Right cardiac atrium (tissue), 5 donors: Measurements from ENCODE around the gene SLC47A2. TPM values are rescaled to one million over a fixed set of nuclear protein-coding genes. Genes with fewer than 3 reads are reported as not detected.
"Not testable (repeated sequence)": the region's sequence is repeated elsewhere in the genome, so short reads cannot be mapped to it uniquely, and the experiment has no call there.

ENCODE experiments used
- ATAC-seq, 2 donors: fragments of 200-7000 bp; cut with Tn5 transposase; one replicate each; pipeline versions ENCODE4 v1.8.0 to v1.9.1; 2020; ENCODE audit warnings: moderate library complexity in 2 of 2, mild to moderate bottlenecking in 1 of 2
- DNase-seq, 3 donors: peaks; one replicate each; pipeline ENCODE4 v3.0.0-alpha.2; 2020
- H3K27ac ChIP-seq: one replicate; pipeline ENCODE4 v1.5.1; 2013; ENCODE audit warnings: mild to moderate bottlenecking, low read length, control low read depth, moderate library complexity
- H3K27me3 ChIP-seq: one replicate; pipeline ENCODE4 v1.6.1; 2013; ENCODE audit not compliant: control insufficient read depth, insufficient read depth
- H3K4me1 ChIP-seq: one replicate; pipeline ENCODE4 v1.6.1; 2013; ENCODE audit warnings: low read length; ENCODE audit not compliant: control insufficient read depth, insufficient read depth
- H3K4me3 ChIP-seq: one replicate; pipeline ENCODE4 v1.5.1; 2013; ENCODE audit warnings: low read length, control low read depth
- H3K9me3 ChIP-seq: one replicate; pipeline ENCODE4 v1.6.1; 2013; ENCODE audit warnings: low read length; ENCODE audit not compliant: control insufficient read depth
- WGBS: extraction: QIAGEN DNeasy Blood & Tissue Kit; methylation state at CpG from one replicate; pipeline ENCODE4 v1.1.7; 2013; 5-methylcytosine and 5-hydroxymethylcytosine counted together
- intact Hi-C, 4 donors: fragments of 100-400 bp; cut with DNase I; formaldehyde crosslinking; loops; one replicate each; pipeline versions ENCODE4 v1.11.0 to v1.14.0; 2022 to 2023
- polyA plus RNA-seq: library from polyadenylated mRNA; stranded (reverse); fragments of 200-250 nt; gene quantifications from one replicate; pipeline ENCODE4 v1.2.3, GENCODE V29; 2013
- total RNA-seq, 4 donors: library from RNA; stranded (reverse); fragmentation: NEBNext Ultra II Directional; extraction: Animal tissue kit (Norgen Biotek cat#: 25700); gene quantifications; one replicate each; pipeline ENCODE4 v1.2.1, GENCODE V29; 2021
- donor health status: healthy with polysubstance abuse.
- donor health status: DM: no; HTN: yes; CAD: no.
- donor health status: DM: no; HTN: no; CAD: no.
- donor health status: DM: no; HTN: yes; CAD: no; lungs with severe emphysema.
- donor health status: DM: yes; HTN: yes; CAD: no.

Gene SLC47A2
- total and polyA plus RNA-seq, 5 donors: not detected

DNA sequence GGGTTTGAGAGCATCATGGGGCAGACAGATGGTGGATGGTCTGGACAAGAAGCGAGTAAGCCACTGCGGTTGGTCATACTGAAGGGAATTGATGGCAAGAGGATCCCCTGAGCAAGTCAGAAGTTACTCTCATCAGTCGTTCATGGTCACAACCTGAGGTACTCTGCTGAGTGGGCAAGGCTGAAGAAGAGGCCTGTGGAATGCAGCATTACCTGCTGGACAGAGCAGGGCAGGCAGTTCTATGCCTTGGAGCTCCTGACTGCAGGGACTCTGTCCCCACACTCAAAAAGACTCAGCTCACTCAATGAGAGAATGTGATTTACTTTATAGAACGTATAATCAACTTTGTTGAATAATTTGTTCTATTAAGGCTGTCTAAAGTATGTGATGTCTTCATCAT, 39.5 kb downstream of the SLC47A2 start:
- WGBS: 94% methylated on average over 4 of the region's 4 CpGs
- Histone ChIP-seq H3K9me3 (no peaks in the 10 kb centered on the region), H3K4me3 (no peak overlapping the region), H3K27me3 (no peaks in the 10 kb centered on the region), H3K27ac (no peak overlapping the region), H3K4me1 (no peaks in the 10 kb centered on the region)
- DNase-seq: no peak
- intact Hi-C loops: loop anchor here in 1 of 4 donors (10.0 kb wide), 1 partner anchor 68 kb away; the partner anchor contains the start of gene ALDH3A1
- no peak for ATAC-seq

DNA sequence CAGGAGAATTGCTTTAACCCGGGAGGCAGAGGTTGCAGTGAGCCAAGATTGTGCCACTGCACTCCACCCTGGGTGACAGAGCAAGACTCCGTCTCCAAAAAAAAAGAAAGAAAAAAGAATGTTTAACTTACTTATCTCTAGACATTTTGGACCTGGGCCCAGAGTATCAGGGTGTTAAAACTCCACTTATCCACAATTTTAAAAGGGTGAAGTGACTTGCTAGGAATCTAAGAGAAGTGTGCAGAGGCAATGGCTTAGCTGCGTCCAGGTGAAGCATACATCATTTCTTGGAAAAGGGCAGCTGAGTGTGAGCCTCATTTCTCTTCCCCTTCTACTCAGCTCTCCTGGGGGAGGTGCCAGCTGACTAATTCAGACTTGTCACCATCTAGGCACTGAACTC, 42.8 kb downstream of the SLC47A2 start:
- no peak overlapping the region for H3K27ac ChIP-seq
- no peaks in the 10 kb centered on the region for H3K9me3 ChIP-seq
- H3K4me1 ChIP-seq: no peaks in the 10 kb centered on the region
- WGBS: 67% methylated on average over 3 of the region's 3 CpGs
- intact Hi-C loops: loop anchor here in 1 of 4 donors (10.0 kb wide), 1 partner anchor 71 kb away; the partner anchor contains the start of gene ALDH3A1
- no peak for DNase-seq
- H3K27me3 ChIP-seq: no peaks in the 10 kb centered on the region
- no peak overlapping the region for H3K4me3 ChIP-seq
- ATAC-seq: peak in 1 of 2 donors; percentile 36

GRCh38 chr17:19672009-19672750, 44.2 kb downstream of the SLC47A2 start:
- intact Hi-C loops: loop anchor here in 1 of 4 donors (10.0 kb wide), 1 partner anchor 73 kb away; the partner anchor contains the start of gene ALDH3A1
- WGBS: 50% methylated on average over 5 of the region's 5 CpGs
- no peaks in the 10 kb centered on the region for H3K4me1 ChIP-seq
- peak overlapping the region; percentile 11 for H3K27ac ChIP-seq
- no peak overlapping the region for H3K4me3 ChIP-seq
- H3K27me3 ChIP-seq: no peaks in the 10 kb centered on the region
- peak; percentile 91 for ATAC-seq
- no peaks in the 10 kb centered on the region for H3K9me3 ChIP-seq
- peak; percentile 57 to 85 (median 60) for DNase-seq

DNA sequence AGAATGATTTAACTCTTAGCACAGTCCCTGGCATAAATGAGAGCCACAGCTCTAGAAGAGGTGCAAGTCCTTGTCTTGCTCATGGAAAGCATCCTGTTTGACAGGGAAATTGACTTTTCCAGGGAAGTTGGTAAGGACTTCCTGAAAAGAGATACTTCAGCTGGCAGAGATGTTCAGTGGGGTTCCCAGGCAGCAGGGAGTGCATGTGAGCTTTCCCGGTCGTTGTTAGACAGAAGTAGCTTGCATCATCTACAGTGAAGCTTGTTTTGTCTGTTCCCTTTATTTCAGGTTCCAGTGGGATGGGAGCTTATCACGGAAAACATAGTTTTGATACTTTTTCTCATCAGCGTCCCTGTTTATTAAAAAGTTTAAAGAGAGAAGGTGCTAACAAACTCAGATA, 45.0 kb downstream of the SLC47A2 start:
- DNase-seq (no peak), ATAC-seq (peak; percentile 34 to 43)
- 58% methylated on average over 4 of the region's 4 CpGs for WGBS
- Histone ChIP-seq H3K27ac (peak overlapping the region; percentile 11), H3K9me3 (no peaks in the 10 kb centered on the region), H3K4me1 (no peaks in the 10 kb centered on the region), H3K27me3 (no peaks in the 10 kb centered on the region), H3K4me3 (no peak overlapping the region)
- intact Hi-C loops: loop anchor here in 1 of 4 donors (10.0 kb wide), 1 partner anchor 73 kb away; the partner anchor contains the start of gene ALDH3A1

DNA sequence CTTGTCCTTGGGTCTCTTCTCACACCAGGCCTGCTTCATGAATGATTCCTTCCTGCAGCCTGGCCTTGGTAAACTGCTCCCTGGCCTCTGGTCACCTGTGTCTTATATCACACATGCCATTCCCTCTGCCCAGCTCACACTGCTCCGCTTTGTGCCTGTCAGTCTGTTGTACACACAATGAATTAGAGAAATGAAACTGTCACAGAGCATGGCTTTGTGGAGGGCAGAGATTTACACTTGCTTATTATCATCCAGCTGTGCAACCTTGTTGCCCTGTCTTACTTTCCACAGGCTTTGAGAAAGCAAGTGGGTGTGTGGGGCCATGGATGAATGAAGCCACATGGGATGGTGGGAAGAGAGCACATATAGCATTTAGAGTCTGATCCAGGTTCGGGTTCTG, 45.5 kb downstream of the SLC47A2 start:
- ATAC-seq (peak in 1 of 2 donors; percentile 15), DNase-seq (no peak)
- Histone ChIP-seq H3K27me3 (no peaks in the 10 kb centered on the region), H3K27ac (no peak overlapping the region), H3K4me3 (no peak overlapping the region), H3K4me1 (no peaks in the 10 kb centered on the region), H3K9me3 (no peaks in the 10 kb centered on the region)
- intact Hi-C loops: loop anchor here in 1 of 4 donors (10.0 kb wide), 1 partner anchor 74 kb away; the partner anchor contains the start of gene ALDH3A1
- 89% methylated on average over 2 of the region's 2 CpGs for WGBS

GRCh38 chr17:19669680-19670079, 46.7 kb downstream of the SLC47A2 start:
- WGBS: 97% methylated on average over 7 of the region's 7 CpGs
- intact Hi-C loops: loop anchor here in 1 of 4 donors (10.0 kb wide), 1 partner anchor 75 kb away; the partner anchor contains the start of gene ALDH3A1
- H3K27ac ChIP-seq, ATAC-seq, H3K27me3 ChIP-seq, DNase-seq, H3K9me3 ChIP-seq, H3K4me3 ChIP-seq, H3K4me1 ChIP-seq: not testable (repeated sequence)

DNA sequence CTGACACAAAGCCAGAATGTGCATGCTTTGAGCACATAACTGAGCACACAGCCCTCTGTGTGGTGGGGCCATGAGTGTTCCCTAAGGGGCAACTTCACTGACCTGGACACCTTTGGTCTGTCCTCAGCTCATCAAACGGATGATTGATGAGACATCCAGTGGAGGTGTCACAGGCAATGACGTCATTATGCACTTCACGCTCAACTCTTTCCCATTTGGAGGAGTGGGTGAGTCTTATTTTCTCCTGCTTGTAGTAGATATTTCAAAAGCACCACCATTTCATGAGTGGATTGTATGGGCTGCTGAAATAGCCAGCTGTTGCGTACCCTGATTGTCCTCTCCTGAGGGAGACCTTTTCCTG, 51.6 kb downstream of the SLC47A2 start:
- no peaks in the 10 kb centered on the region for H3K9me3 ChIP-seq
- DNase-seq (no peak), ATAC-seq (peak in 1 of 2 donors; percentile 37)
- H3K27ac ChIP-seq: no peak overlapping the region
- WGBS: 85% methylated on average over 4 of the region's 4 CpGs
- H3K27me3 ChIP-seq: no peaks in the 10 kb centered on the region
- intact Hi-C loops: no loop called here
- no peak overlapping the region for H3K4me3 ChIP-seq
- no peaks in the 10 kb centered on the region for H3K4me1 ChIP-seq

DNA sequence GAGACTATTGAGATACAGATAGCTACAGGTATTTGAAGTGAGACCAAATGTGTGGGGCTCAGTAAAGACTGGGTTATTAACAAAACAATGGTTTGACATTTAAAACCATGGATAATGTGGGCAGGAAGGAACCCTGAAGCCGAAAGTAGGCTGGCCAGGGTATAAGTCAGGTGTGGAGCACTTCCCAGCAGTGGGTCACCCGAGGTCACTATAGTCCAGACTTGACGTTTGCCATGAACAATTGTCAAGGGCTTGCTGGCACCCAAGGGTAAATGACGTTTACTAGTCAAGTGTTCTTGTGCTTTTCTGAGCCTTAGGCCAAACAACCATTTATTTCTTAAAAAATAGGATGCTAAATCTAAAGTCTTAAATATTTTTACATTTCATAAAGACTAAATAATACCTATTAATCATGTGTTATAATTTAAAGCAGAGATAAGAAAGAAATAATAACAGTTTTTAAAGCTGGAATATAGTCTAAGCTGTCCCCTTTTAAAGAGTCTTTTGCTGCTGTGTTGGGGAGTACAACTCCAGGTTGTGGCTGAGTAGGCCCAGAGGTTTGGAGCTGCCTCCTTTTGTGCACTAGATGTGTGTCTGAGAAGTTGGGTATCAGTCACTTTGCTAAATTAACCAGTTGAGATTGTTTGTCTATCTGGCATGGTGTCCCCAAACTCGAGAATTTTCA, 52.1 kb downstream of the SLC47A2 start:
- 53% methylated on average over 5 of the region's 5 CpGs for WGBS
- Histone ChIP-seq H3K27ac (no peak overlapping the region), H3K9me3 (no peaks in the 10 kb centered on the region), H3K27me3 (no peaks in the 10 kb centered on the region), H3K4me1 (no peaks in the 10 kb centered on the region), H3K4me3 (no peak overlapping the region)
- ATAC-seq: peak; percentile 52 to 55
- intact Hi-C loops: no loop called here
- DNase-seq: no peak

GRCh38 chr17:19663097-19663496, 53.3 kb downstream of the SLC47A2 start:
- no peak overlapping the region for H3K27ac ChIP-seq
- H3K9me3 ChIP-seq: no peaks in the 10 kb centered on the region
- H3K27me3 ChIP-seq: no peaks in the 10 kb centered on the region
- no peak overlapping the region for H3K4me3 ChIP-seq
- ATAC-seq: no peak
- intact Hi-C loops: no loop called here
- no peak for DNase-seq
- WGBS: 91% methylated on average over 6 of the region's 6 CpGs
- no peaks in the 10 kb centered on the region for H3K4me1 ChIP-seq

- no peak for ATAC-seq
- intact Hi-C loops: no loop called here
- no peaks in the 10 kb centered on the region for H3K9me3 ChIP-seq
- no peaks in the 10 kb centered on the region for H3K27me3 ChIP-seq
- 94% methylated on average over 3 of the region's 3 CpGs for WGBS
- DNase-seq: no peak
- H3K4me3 ChIP-seq: no peak overlapping the region
- H3K27ac ChIP-seq: no peak overlapping the region
- H3K4me1 ChIP-seq: no peaks in the 10 kb centered on the region
These were observed 55.3 kb downstream of the SLC47A2 start for GRCh38 chr17:19661121-19661520.

DNA sequence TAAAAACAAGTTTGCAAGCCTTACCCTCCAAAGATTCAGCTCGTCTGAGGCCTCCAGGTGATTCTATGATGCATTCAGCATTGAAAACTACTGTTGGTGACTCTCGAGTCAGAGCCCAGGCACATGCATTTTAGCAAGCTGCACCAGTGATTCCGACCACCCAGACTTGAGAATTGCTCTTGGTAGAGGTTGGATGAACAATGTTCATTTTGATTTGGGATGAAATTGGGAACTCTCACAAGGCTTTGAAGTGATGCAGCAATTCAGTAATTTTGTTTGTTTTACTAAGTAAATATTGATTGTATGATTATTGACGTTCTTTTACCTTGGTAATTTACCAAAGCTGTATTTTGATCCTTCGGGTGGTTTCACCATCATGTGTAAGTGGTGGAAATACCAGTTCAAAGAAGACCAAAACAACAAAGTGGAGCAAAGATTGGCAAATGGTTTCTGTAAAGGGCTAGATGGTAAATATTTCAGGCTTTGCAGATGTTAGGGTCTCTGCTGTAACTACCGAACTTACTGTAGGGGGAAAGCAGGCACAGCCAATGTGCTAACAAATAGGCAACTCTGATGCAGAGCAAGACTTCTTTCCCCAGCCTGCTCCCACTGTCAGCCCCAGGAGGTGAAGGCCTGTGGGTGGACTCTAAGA, 56.0 kb downstream of the SLC47A2 start:
- Histone ChIP-seq H3K27me3 (no peaks in the 10 kb centered on the region), H3K4me1 (no peaks in the 10 kb centered on the region), H3K27ac (no peak overlapping the region), H3K9me3 (no peaks in the 10 kb centered on the region), H3K4me3 (no peak overlapping the region)
- intact Hi-C loops: no loop called here
- DNase-seq: no peak
- WGBS: 93% methylated on average over 6 of the region's 6 CpGs
- no peak for ATAC-seq
